WTC11 (cell line): Measurements from ENCODE around the gene GAS6.

Experiments used
- CTCF ChIP-seq: fragments of 200-600 bp; IDR thresholded peaks from 2 replicates; pipeline ENCODE4 v1.8.0; 2022; ENCODE audit warnings: antibody characterized with exemption
- FOXK1 ChIP-seq: sonication (generic); formaldehyde crosslinking; IDR thresholded peaks from 2 replicates; pipeline ENCODE4 v1.8.0; 2022; ENCODE audit warnings: mild to moderate bottlenecking, moderate library complexity, missing genetic modification reagents
- FOXP1 ChIP-seq: sonication (generic); formaldehyde crosslinking; IDR thresholded peaks from 2 replicates; pipeline ENCODE4 v1.8.0; 2022; ENCODE audit warnings: missing genetic modification reagents, mild to moderate bottlenecking, moderate library complexity, borderline replicate concordance
- MAX ChIP-seq: sonication (generic); formaldehyde crosslinking; IDR thresholded peaks from 2 replicates; pipeline ENCODE4 v1.8.0; 2022; ENCODE audit warnings: mild to moderate bottlenecking, missing genetic modification reagents
- MLX ChIP-seq: sonication (generic); formaldehyde crosslinking; IDR thresholded peaks from 2 replicates; pipeline ENCODE4 v1.8.1; 2023; ENCODE audit warnings: mild to moderate bottlenecking, missing genetic modification reagents, moderate library complexity
- NR3C1 ChIP-seq: sonication (generic); formaldehyde crosslinking; conservative IDR thresholded peaks from 2 replicates; pipeline ENCODE4 v1.8.1; 2023; ENCODE audit warnings: low read depth, mild to moderate bottlenecking, missing genetic modification reagents
- SP1 ChIP-seq: sonication (generic); formaldehyde crosslinking; conservative IDR thresholded peaks from 2 replicates; pipeline ENCODE4 v1.8.1; 2022; ENCODE audit warnings: missing genetic modification reagents
- USF2 ChIP-seq: sonication (generic); formaldehyde crosslinking; IDR thresholded peaks from 2 replicates; pipeline ENCODE4 v1.8.1; 2023; ENCODE audit warnings: mild to moderate bottlenecking, missing genetic modification reagents, moderate library complexity
- ZNF281 ChIP-seq: sonication (generic); formaldehyde crosslinking; IDR thresholded peaks from 2 replicates; pipeline ENCODE4 v1.8.0; 2023; ENCODE audit warnings: mild to moderate bottlenecking, missing genetic modification reagents
- ZNF425 ChIP-seq: fragments of 250-450 bp; sonication (Bioruptor Pico); conservative IDR thresholded peaks from 2 replicates; pipeline ENCODE4 v1.9.0; 2021; ENCODE audit warnings: mild to moderate bottlenecking

- TF ChIP-seq USF2 (CRISPR knock-in tag) (no peak), ZNF425 (no peak), ZNF281 (CRISPR knock-in tag) (no peak), NR3C1 (CRISPR knock-in tag) (no peak), MAX (no peak), FOXK1 (CRISPR knock-in tag) (no peak), MLX (CRISPR knock-in tag) (no peak), CTCF (no peak), SP1 (CRISPR knock-in tag) (no peak), FOXP1 (CRISPR knock-in tag) (no peak)
Observed at GRCh38 chr13:113774177-113775107, 89.4 kb downstream of the GAS6 start.
